Epidermal melanocyte (primary cell): ENCODE results near the gene CRAMP1.

Experiments
- DNase-seq: peaks from one replicate; pipeline ENCODE4 v3.0.0; 2011; ENCODE audit warnings: low spot score; ENCODE audit not compliant: insufficient read length

CRAMP1 gene

GRCh38 chr16:1596516-1596915 lies 15.6 kb upstream of the CRAMP1 start:
- DNase-seq: no peak

- DNase-seq: no peak
Observed at GRCh38 chr16:1597154-1597553, 15.0 kb upstream of the CRAMP1 start.

- no peak for DNase-seq
Observed at GRCh38 chr16:1601031-1601430, 11.1 kb upstream of the CRAMP1 start.

- no peak for DNase-seq
Observed at GRCh38 chr16:1601489-1601888, 10.7 kb upstream of the CRAMP1 start.

GRCh38 chr16:1602285-1602684 lies 9.9 kb upstream of the CRAMP1 start:
- no peak for DNase-seq

- no peak for DNase-seq
Observed at GRCh38 chr16:1606774-1607173, 5.4 kb upstream of the CRAMP1 start.

GRCh38 chr16:1607971-1608370 lies 4.2 kb upstream of the CRAMP1 start:
- no peak for DNase-seq

GRCh38 chr16:1610071-1610898 lies 1.9 kb upstream of the CRAMP1 start:
- DNase-seq: peak; percentile 81

- no peak for DNase-seq
Observed at GRCh38 chr16:1610899-1611632, 1.1 kb upstream of the CRAMP1 start.

- no peak for DNase-seq
Observed at GRCh38 chr16:1613211-1613622, 1.1 kb downstream of the CRAMP1 start.

GRCh38 chr16:1613728-1614455 lies 1.7 kb downstream of the CRAMP1 start:
- no peak for DNase-seq

- DNase-seq: no peak
Observed at GRCh38 chr16:1614456-1615102, 2.4 kb downstream of the CRAMP1 start.

- DNase-seq: no peak
Observed at GRCh38 chr16:1615761-1616160, 3.6 kb downstream of the CRAMP1 start.

GRCh38 chr16:1619976-1620375 lies 7.8 kb downstream of the CRAMP1 start:
- DNase-seq: no peak

- no peak for DNase-seq
Observed at GRCh38 chr16:1620391-1620790, 8.2 kb downstream of the CRAMP1 start.

GRCh38 chr16:1621851-1622250 lies 9.7 kb downstream of the CRAMP1 start:
- DNase-seq: no peak

GRCh38 chr16:1626327-1626726 lies 14.2 kb downstream of the CRAMP1 start:
- DNase-seq: no peak

GRCh38 chr16:1626776-1627175 lies 14.6 kb downstream of the CRAMP1 start:
- no peak for DNase-seq

GRCh38 chr16:1630450-1631213 lies 18.5 kb downstream of the CRAMP1 start:
- DNase-seq: no peak

- DNase-seq: no peak
Observed at GRCh38 chr16:1631230-1631629, 19.1 kb downstream of the CRAMP1 start.
